Erythroblast (primary cell): Measurements from ENCODE around the gene ATP8B3.

Experiments
- GATA1 ChIP-seq: IDR thresholded peaks from 2 replicates; pipeline ENCODE4 v1.6.1; 2011; ENCODE audit warnings: low read depth, mild to moderate bottlenecking, control low read depth, low read length, moderate library complexity
- POLR2A ChIP-seq: IDR thresholded peaks from 2 replicates; pipeline ENCODE4 v1.6.1; 2011; ENCODE audit warnings: mild to moderate bottlenecking, low read length

GRCh38 chr19:1808395-1808731, 3.7 kb downstream of the ATP8B3 start:
- no peak for TF ChIP-seq POLR2A
- no peak for TF ChIP-seq GATA1
